ENCODE results near the gene HDAC4.

The HDAC4 gene

DNA sequence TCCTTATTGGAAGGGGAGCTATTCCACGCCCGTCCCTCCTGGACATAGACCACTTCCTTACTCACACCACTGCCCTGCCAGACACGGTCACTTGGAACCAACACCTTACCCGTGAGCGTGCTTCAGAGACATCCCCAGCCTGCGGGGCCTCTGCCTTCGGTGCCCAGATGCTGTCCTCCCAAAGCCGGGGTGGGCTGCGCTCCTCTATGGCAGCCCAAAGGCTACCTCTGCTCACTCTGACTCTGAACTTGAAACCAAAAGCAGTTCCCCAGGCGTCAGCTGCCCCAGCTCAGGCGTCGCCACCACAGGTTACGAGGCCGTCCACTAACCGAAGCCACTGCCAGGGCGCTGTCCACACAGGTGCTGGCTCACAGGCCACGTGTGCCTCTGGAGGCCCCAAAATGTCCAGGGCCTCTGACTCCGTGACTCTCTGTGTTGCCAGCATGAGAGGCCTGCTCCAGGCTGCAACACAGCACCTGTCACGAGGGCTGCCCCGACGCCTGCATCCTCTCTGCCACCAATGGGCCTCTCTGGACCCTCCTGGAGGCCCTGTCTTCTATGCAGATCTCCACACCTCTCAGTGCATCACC is 23.8 kb downstream of the HDAC4 start (continued):
- TF ChIP-seq ZNF677 (tag by site-specific recombination; IDR thresholded peaks at IDR 0.05) (no peak), ZNF133 (tag by site-specific recombination; IDR thresholded peaks at IDR 0.05) (no peak), ZFP3 (tag by site-specific recombination; IDR thresholded peaks at IDR 0.05; ENCODE audit: low read depth) (no peak), INSM2 (tag by site-specific recombination; IDR thresholded peaks at IDR 0.05) (no peak)
- TF ChIP-seq, protein P1, sequence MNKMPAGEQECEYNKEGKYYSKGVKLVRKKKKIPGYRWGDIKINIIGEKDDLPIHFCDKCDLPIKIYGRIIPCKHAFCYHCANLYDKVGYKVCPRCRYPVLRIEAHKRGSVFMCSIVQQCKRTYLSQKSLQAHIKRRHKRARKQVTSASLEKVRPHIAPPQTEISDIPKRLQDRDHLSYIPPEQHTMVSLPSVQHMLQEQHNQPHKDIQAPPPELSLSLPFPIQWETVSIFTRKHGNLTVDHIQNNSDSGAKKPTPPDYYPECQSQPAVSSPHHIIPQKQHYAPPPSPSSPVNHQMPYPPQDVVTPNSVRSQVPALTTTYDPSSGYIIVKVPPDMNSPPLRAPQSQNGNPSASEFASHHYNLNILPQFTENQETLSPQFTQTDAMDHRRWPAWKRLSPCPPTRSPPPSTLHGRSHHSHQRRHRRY (tag by site-specific recombination; IDR thresholded peaks at IDR 0.05): no peak

GRCh38 chr2:239376351-239376750 is 24.5 kb downstream of the HDAC4 start:
- ChIA-PET CTCF (interaction anchor here (0.7 kb wide), 1 partner anchor 599 kb away, joined by 3 read pairs; no protein-coding TSS in a partner anchor), POLR2A (no interaction called here)
- no peak overlapping the region for H3K4me3 ChIP-seq (ENCODE audit: low read depth, low read length)
- no peaks in the 10 kb centered on the region for H3K9me3 ChIP-seq (ENCODE audit: control insufficient read depth, insufficient read depth, low read depth, low read length)
- no peaks in the 10 kb centered on the region for H3K4me1 ChIP-seq (ENCODE audit: control insufficient read depth, insufficient read depth, low read length)
- H3K27ac ChIP-seq (ENCODE audit: extremely low read depth, low read depth, low read length): no peak overlapping the region
- no peaks in the 10 kb centered on the region for H3K36me3 ChIP-seq (ENCODE audit: control insufficient read depth in 2 of 2, insufficient read depth in 1 of 2, low read length in 2 of 2)
- no peak for TF ChIP-seq ZNF549 (tag by site-specific recombination; IDR thresholded peaks at IDR 0.05)
- TF ChIP-seq ZNF354C (tag by site-specific recombination; IDR thresholded peaks at IDR 0.05; ENCODE audit: borderline replicate concordance, low read depth): no peak
- TF ChIP-seq ZNF785 (tag by site-specific recombination; IDR thresholded peaks at IDR 0.05): no peak
- no peak for TF ChIP-seq GLIS1 (tag by site-specific recombination; IDR thresholded peaks at IDR 0.05)
- TF ChIP-seq, protein P2, sequence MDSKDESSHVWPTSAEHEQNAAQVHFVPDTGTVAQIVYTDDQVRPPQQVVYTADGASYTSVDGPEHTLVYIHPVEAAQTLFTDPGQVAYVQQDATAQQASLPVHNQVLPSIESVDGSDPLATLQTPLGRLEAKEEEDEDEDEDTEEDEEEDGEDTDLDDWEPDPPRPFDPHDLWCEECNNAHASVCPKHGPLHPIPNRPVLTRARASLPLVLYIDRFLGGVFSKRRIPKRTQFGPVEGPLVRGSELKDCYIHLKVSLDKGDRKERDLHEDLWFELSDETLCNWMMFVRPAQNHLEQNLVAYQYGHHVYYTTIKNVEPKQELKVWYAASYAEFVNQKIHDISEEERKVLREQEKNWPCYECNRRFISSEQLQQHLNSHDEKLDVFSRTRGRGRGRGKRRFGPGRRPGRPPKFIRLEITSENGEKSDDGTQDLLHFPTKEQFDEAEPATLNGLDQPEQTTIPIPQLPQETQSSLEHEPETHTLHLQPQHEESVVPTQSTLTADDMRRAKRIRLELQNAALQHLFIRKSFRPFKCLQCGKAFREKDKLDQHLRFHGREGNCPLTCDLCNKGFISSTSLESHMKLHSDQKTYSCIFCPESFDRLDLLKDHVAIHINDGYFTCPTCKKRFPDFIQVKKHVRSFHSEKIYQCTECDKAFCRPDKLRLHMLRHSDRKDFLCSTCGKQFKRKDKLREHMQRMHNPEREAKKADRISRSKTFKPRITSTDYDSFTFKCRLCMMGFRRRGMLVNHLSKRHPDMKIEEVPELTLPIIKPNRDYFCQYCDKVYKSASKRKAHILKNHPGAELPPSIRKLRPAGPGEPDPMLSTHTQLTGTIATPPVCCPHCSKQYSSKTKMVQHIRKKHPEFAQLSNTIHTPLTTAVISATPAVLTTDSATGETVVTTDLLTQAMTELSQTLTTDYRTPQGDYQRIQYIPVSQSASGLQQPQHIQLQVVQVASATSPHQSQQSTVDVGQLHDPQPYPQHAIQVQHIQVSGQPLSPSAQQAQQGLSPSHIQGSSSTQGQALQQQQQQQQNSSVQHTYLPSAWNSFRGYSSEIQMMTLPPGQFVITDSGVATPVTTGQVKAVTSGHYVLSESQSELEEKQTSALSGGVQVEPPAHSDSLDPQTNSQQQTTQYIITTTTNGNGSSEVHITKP (tag by site-specific recombination; IDR thresholded peaks at IDR 0.05): no peak
- no peak for TF ChIP-seq ZBTB44 (tag by site-specific recombination; IDR thresholded peaks at IDR 0.05)
- no peak for TF ChIP-seq ZNF366 (tag by site-specific recombination; conservative IDR thresholded peaks at IDR 0.05)
- no peak for TF ChIP-seq ZNF510 (tag by site-specific recombination; IDR thresholded peaks at IDR 0.05; ENCODE audit: insufficient replicate concordance)
- no peak for TF ChIP-seq GLIS2 (tag by site-specific recombination; IDR thresholded peaks at IDR 0.05)
- no peak for TF ChIP-seq ZNF223 (tag by site-specific recombination; IDR thresholded peaks at IDR 0.05)
- no peak for TF ChIP-seq ZNF747 (tag by site-specific recombination; IDR thresholded peaks at IDR 0.05)
- no peak for TF ChIP-seq ZNF660 (tag by site-specific recombination; IDR thresholded peaks at IDR 0.05)
- TF ChIP-seq ZNF792 (tag by site-specific recombination; IDR thresholded peaks at IDR 0.05): no peak
- TF ChIP-seq ZNF48 (tag by site-specific recombination; IDR thresholded peaks at IDR 0.05): no peak
- TF ChIP-seq GLI2 (tag by site-specific recombination; IDR thresholded peaks at IDR 0.05; ENCODE audit: borderline replicate concordance, low read depth): no peak
- TF ChIP-seq ZNF302 (tag by site-specific recombination; IDR thresholded peaks at IDR 0.05; ENCODE audit: low read depth): no peak
- TF ChIP-seq ZBTB6 (tag by site-specific recombination; IDR thresholded peaks at IDR 0.05): no peak
- TF ChIP-seq SCRT1 (tag by site-specific recombination; IDR thresholded peaks at IDR 0.05; ENCODE audit: borderline replicate concordance): no peak
- no peak for TF ChIP-seq ZSCAN5A (tag by site-specific recombination; IDR thresholded peaks at IDR 0.05)
